Mucosa of descending colon (tissue), 3 donors: ENCODE data around the gene ARMC2. TPM values are rescaled to one million over a fixed set of nuclear protein-coding genes. Genes with fewer than 3 reads are reported as not detected.

ENCODE experiments used
- ATAC-seq: fragments of 200-7000 bp; cut with Tn5 transposase; one replicate; pipeline ENCODE4 v1.9.1; 2020; ENCODE audit warnings: mild to moderate bottlenecking, moderate library complexity
- DNase-seq, 3 donors: peaks; one replicate each; pipeline ENCODE4 v3.0.0-alpha.2; 2020
- H3K36me3 ChIP-seq: fragments of 200-600 bp; one replicate; pipeline ENCODE4 v1.8.0; 2021; ENCODE audit warnings: low read depth, mild to moderate bottlenecking
- H3K4me1 ChIP-seq: fragments of 200-600 bp; one replicate; pipeline ENCODE4 v1.8.0; 2021; ENCODE audit warnings: low read depth, mild to moderate bottlenecking
- H3K4me3 ChIP-seq: fragments of 200-600 bp; one replicate; pipeline ENCODE4 v1.8.0; 2021; ENCODE audit warnings: mild to moderate bottlenecking
- H3K9me3 ChIP-seq: fragments of 200-600 bp; one replicate; pipeline ENCODE4 v1.8.0; 2021; ENCODE audit warnings: mild to moderate bottlenecking
- intact Hi-C, 2 donors: fragments of 100-400 bp; cut with DNase I in 1 of 2; cut with micrococcal nuclease in 1 of 2; formaldehyde crosslinking; loops; one replicate each; pipeline versions ENCODE4 v1.11.0 to v1.11.1; 2022; cut with DNase I, micrococcal nuclease
- total RNA-seq, 3 donors: library from RNA; stranded (reverse); fragmentation: NEBNext Ultra II Directional in 2 of 3; extraction: Animal tissue kit (Norgen Biotek cat#: 25700) in 2 of 3; gene quantifications; one replicate each; pipeline versions ENCODE4 v1.2.1 to v1.2.4, GENCODE V29; 2021 to 2023
- TF ChIP-seq, protein P1 (sequence below): fragments of 200-600 bp; IDR thresholded peaks from one replicate; pipeline ENCODE4 v1.8.0; 2022; ENCODE audit warnings: antibody characterized with exemption, mild to moderate bottlenecking
- donor health status: DM: no; HTN: no; CAD: no; lungs with moderate emphysema.
- donor health status: DM: no; HTN: no; CAD: no.
- donor health status: DM: no; HTN: yes; CAD: no.

The ARMC2 gene
- total RNA-seq, 3 donors from 2014 or later: 3.5 to 5.5 (median 4.8) TPM

DNA sequence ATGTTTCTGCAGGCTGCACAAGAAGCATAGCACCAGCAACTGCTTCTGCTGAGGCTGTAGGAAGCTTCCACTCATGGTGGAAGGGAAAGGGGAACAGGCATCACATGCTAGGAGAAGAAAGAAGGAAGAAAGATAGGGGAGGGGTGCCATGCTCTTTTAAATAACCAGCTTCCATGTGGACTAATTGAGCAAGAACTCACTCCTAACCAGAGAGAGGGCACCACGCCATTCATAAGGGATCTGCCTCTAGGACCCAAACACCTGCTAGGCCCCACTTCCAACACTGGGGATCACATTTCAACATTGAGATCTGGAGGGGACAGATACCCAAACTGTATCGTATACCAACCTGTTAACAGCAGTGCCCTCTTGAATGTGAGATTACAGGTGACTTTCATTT, 46.9 kb upstream of the ARMC2 start:
- ATAC-seq (no peak), DNase-seq (no peak)
- Histone ChIP-seq H3K9me3 (no peaks in the 10 kb centered on the region), H3K4me3 (no peak overlapping the region), H3K36me3 (no peaks in the 10 kb centered on the region), H3K4me1 (no peaks in the 10 kb centered on the region)
- intact Hi-C loops: no loop called here
- TF ChIP-seq, protein P1, sequence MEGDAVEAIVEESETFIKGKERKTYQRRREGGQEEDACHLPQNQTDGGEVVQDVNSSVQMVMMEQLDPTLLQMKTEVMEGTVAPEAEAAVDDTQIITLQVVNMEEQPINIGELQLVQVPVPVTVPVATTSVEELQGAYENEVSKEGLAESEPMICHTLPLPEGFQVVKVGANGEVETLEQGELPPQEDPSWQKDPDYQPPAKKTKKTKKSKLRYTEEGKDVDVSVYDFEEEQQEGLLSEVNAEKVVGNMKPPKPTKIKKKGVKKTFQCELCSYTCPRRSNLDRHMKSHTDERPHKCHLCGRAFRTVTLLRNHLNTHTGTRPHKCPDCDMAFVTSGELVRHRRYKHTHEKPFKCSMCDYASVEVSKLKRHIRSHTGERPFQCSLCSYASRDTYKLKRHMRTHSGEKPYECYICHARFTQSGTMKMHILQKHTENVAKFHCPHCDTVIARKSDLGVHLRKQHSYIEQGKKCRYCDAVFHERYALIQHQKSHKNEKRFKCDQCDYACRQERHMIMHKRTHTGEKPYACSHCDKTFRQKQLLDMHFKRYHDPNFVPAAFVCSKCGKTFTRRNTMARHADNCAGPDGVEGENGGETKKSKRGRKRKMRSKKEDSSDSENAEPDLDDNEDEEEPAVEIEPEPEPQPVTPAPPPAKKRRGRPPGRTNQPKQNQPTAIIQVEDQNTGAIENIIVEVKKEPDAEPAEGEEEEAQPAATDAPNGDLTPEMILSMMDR: no peak

DNA sequence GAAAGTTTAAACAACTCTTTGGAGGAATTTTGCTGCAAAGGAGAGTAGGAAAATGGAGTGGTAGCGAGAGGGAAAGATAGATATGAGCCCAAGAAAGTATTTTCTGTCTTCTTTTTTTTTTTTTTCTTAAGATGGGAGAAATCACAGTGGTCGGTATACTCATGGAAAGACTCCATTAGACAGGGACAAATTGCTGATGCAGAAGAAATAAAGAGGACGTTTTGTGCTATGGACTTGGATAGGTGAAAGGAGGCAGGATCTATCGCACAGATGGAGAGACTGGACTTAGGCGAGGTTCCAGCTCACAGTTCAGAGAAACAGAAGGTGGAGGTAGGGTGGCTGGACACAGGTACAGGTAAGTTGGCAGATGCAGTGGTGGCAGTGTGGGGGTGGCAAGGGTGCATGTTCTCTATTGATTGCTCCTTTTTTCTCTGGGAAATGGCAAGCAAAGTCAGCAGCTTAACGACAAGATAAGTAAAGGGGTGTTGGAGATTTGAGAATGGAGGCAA, 44.2 kb upstream of the ARMC2 start:
- no peaks in the 10 kb centered on the region for H3K9me3 ChIP-seq
- no peak for ATAC-seq
- no peak for DNase-seq
- H3K36me3 ChIP-seq: no peaks in the 10 kb centered on the region
- intact Hi-C loops: no loop called here
- TF ChIP-seq, protein P1: no peak
- H3K4me3 ChIP-seq: no peak overlapping the region
- no peaks in the 10 kb centered on the region for H3K4me1 ChIP-seq

DNA sequence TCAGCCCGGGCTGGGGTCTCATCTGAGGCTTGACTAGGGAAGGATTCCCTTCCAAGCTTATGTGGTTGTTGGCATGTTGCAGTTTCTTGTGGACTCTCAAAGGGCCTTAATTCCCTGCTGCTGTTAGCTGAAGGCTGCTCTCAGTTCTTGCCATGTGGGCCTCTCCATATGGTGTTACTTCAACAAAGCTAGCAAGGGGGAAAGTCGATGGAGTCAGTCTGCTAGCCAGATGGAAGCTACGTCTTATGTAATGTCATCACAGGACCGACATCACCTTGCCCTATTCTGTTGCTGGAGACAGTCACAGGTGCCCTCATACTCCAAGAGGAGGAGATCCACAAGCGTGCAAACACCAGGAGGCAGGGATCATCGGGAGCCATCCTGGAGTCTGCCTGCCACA, 43.3 kb upstream of the ARMC2 start:
- no peaks in the 10 kb centered on the region for H3K4me1 ChIP-seq
- no peaks in the 10 kb centered on the region for H3K36me3 ChIP-seq
- intact Hi-C loops: no loop called here
- DNase-seq (no peak), ATAC-seq (no peak)
- H3K4me3 ChIP-seq: no peak overlapping the region
- TF ChIP-seq, protein P1: no peak
- no peaks in the 10 kb centered on the region for H3K9me3 ChIP-seq

DNA sequence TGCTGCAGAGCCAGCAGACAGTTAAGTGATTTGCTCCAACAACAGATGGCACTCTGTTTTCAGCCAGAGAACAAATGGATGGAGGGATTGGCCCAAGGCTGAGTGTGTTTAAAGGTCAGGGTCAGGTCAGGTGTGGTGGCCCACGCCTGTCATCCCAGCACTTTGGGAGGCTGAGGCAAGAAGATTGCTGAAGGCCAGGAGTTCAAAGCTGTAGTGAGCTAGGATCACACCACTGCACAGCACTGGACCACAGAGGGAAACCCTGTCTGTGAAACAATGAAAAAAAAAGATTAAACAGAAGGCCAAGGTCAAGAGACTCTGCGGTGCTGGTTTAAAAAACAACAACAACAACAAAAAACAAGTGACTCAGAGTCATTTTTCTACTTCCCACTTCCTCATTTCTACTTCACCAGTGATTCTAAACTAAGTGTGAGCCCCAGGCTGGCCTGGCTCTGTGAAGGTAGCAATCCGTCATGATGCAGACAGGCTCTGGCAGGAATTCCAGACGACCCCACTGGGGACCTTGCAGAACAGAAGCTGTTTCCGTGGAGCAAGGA, 42.5 kb upstream of the ARMC2 start:
- ATAC-seq (peak; percentile 45), DNase-seq (no peak)
- TF ChIP-seq, protein P1: no peak
- Histone ChIP-seq H3K9me3 (no peaks in the 10 kb centered on the region), H3K4me3 (no peak overlapping the region), H3K36me3 (no peaks in the 10 kb centered on the region), H3K4me1 (no peaks in the 10 kb centered on the region)
- intact Hi-C loops: no loop called here

DNA sequence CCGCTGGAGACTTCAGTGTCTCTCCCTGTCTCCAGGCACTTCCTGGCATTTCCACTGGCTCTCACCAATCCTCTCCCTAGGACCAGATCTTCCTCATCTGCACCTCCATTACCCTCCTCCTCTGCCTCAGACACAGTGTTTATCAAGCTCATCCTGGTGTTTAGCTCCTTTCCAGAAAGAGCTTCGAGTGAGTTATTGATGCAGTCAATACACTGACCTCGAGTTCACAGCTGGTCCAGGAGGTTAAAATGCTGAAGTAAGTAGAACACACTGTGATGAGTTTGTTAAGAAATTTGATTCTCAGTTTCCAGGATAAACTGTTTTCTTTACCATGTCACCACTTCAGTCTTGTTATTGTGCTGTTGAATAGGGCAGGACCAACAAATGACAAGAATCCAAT, 42.1 kb upstream of the ARMC2 start:
- TF ChIP-seq, protein P1: no peak
- ATAC-seq: peak; percentile 12

DNA sequence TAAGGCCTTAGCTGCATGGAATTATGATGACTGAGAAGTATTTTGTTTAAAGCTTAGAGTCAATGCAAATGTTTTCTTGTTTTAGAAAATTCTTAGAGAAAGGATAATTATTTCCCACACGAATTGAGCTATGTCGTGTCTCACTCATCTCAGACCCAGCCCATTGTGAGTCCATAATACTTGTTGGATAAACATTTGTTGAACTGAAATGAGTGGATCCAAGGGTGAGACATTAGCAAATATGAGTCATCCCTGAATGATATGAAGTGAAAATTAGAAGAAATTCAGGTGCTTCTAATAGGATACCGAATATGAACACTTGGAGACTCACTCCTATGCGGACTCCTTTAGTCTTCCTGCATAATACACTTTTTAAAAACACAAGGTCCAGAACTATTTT, 41.6 kb upstream of the ARMC2 start:
- intact Hi-C loops: no loop called here
- TF ChIP-seq, protein P1: no peak
- ATAC-seq (no peak), DNase-seq (no peak)
- Histone ChIP-seq H3K9me3 (no peaks in the 10 kb centered on the region), H3K36me3 (no peaks in the 10 kb centered on the region), H3K4me1 (no peaks in the 10 kb centered on the region), H3K4me3 (no peak overlapping the region)

More for the DNA sequence above, 42.1 kb upstream of the ARMC2 start:
- DNase-seq: no peak
- Histone ChIP-seq H3K9me3 (no peaks in the 10 kb centered on the region), H3K36me3 (no peaks in the 10 kb centered on the region), H3K4me1 (no peaks in the 10 kb centered on the region), H3K4me3 (no peak overlapping the region)
- intact Hi-C loops: no loop called here
